DOHH2 (cell line): ENCODE data around the gene FRK.

Experiments
- CTCF ChIP-seq: fragments of 200-600 bp; sonication (generic); IDR thresholded peaks from one replicate; pipeline ENCODE4 v1.5.1; 2014; ENCODE audit warnings: antibody characterized with exemption, mild to moderate bottlenecking, low read depth, low read length; ENCODE audit not compliant: poor library complexity, severe bottlenecking
- EZH2phosphoT487 ChIP-seq: fragments of 200-600 bp; sonication (generic); IDR thresholded peaks from 2 replicates; pipeline ENCODE4 v1.6.1; 2017; ENCODE audit warnings: borderline replicate concordance, mild to moderate bottlenecking, antibody characterized with exemption, low read length, moderate library complexity, mixed read lengths

GRCh38 chr6:116084284-116084683 is 23.6 kb upstream of the FRK start:
- TF ChIP-seq CTCF (no peak), EZH2phosphoT487 (no peak)
